SIG-M5 (cell line): ENCODE measurements around the gene SPAAR.

Source experiments
- DNase-seq: peaks from one replicate; lab custom pipeline; 2025; lab: John Stamatoyannopoulos, UW

Gene SPAAR

GRCh38 chr9:35948901-35949318 lies 39.6 kb downstream of the SPAAR start:
- no peak for DNase-seq

DNA sequence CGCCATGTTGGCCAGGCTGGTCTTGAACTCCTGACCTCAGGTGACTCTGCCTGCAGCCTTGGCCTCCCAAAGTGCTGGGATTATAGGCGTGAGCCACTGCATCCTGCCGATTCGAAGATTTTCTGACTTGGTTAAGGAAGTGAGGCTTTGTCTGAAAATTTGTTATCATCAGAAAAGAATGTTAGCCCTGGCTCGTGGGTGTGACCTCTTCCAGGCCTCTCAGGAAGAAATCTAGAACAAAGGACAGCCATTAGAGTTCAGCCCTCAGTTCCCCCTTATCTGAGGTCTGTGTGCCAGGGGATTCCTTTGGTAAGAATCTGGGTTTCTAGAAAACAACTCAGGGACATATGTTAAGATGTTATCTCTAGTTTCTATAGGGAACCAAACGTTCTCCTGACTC lies 42.4 kb downstream of the SPAAR start:
- no peak for DNase-seq

GRCh38 chr9:35952526-35953191 lies 43.4 kb downstream of the SPAAR start:
- no peak for DNase-seq

DNA sequence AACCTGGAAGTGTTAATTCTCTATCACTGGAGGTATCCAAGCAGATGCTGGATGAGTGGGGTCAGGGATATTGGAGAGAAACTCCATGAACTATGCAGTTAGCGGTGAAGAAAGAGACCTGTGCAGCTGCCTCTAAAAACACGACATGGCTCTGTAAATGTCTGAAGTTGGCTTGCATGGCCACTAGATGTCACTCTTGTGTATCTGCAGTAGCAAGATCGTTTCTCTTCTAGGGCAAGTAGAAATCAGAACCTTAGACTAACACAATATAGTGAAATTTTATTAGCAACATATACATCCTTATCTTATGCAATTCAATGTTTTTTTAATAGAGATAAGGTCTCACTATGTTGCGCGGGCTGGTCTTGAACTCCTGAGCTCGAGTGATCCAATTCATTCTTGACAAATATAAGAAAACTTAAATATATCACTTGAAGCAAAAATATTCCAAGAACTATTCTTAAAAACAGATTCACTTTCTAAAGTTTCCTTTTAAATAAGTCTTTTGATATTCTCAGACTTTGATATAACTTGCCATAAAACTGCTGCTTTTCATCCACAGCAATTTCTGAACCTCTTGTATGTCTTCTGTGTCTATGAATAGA lies 45.8 kb downstream of the SPAAR start:
- DNase-seq = no peak

DNA sequence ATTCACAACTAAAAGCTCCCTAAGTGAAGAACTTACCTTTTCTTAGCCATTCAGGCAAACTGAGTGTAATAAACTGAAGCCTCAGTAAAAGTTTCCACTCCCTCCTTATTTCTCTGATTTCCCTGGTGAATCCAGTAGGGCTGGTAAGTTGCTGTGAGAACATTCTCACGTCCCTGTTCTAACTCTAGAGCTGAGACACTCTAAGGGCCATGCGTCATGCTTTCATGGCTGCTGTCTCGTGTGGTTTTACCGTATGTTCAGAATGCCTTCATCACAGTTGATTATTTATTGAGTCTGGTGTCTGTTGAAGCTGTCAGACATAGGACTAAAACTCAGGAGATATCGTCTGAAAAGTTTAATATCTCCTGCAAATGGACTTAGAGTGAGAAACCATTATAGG lies 47.4 kb downstream of the SPAAR start:
- no peak for DNase-seq

DNA sequence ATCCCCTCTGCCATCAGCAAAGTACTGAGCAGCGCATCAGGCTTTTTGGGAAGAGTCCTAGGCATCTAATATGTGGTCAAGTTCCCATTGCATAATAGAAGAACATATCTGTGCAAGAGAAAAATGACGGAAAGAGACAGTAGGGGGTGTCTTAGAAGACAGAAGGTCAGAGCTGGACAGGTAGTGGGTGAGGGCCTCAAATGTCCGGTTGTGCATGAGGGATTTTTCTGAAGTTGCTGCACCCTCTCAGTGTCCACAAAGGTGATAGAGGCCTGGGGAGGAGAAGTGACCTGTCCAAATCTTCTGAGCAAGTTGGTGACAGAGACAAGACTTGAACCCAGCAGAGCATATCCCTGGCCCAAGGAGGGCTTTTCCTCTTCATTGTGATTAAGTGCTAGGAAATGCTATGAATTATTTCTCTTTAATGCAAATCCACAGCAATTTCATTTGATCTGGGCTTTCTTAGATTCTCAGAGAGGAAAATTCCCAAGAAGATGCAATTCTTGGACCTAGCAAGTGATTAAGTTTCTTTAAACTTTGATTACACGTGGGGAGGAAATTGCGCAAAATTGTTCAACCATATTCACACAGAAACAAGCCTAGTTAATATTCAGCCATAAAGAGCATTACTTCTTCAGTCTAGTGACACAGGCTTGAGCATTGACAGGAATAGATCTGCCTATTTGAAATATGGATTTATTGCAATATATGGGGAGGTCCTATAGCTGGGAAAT lies 49.0 kb downstream of the SPAAR start, which contains the start of gene OR2S2:
Gene OR2S2, minus strand, starts transcription at position 51 of the 734 bp plus-strand sequence. CDS start 56 bp downstream, outside the sequence.
- no peak for DNase-seq

DNA sequence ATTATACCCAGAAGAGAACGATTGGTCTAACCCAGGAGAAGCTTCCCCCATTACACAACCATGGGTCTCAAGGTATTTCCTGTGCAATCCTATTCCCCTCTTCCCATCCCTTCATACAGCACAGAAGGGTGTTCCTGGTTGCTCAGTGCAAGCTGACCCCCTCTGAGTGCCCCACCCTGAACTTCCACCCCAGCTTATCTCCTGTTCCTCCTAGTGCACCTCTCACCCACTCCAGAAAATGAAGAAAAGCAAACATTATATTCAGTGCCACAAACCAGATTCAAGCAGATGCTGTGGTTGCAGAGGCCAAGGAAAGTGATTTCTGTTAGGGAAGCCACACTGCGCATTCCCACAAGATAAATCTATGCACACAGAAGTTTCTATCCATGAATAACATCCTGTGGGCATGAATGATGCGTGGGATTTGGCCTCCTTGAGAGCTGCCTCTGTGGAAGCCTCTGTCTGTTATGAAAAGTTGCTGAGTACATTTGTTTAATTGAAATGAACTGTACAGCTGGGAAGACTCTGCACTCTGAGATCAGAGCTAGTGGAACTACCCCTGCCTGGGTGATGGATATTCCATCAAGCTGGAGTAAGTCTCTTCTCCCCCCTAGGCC lies 50.9 kb downstream of the SPAAR start:
- DNase-seq = no peak
